HG02938 (cell line): ENCODE measurements around the gene ZFAND4.
"Not testable (repeated sequence)": the region's sequence is repeated elsewhere in the genome, so short reads cannot be mapped to it uniquely, and the experiment has no call there.

Experiments
- ATAC-seq: cut with Tn5 transposase; IDR thresholded peaks from one replicate; pipeline ENCODE4 v1.9.1; 2021; ENCODE audit warnings: mild to moderate bottlenecking, moderate library complexity; ENCODE audit not compliant: unreplicated experiment

ZFAND4 gene

GRCh38 chr10:45592432-45592831 lies 80.1 kb downstream of the ZFAND4 start:
- no peak for ATAC-seq

- ATAC-seq: no peak
These were observed 81.3 kb downstream of the ZFAND4 start for GRCh38 chr10:45591280-45591679.

- no peak for ATAC-seq
These were observed 82.7 kb downstream of the ZFAND4 start for GRCh38 chr10:45589868-45590267.

- no peak for ATAC-seq
These were observed 83.6 kb downstream of the ZFAND4 start for GRCh38 chr10:45589009-45589408.

DNA sequence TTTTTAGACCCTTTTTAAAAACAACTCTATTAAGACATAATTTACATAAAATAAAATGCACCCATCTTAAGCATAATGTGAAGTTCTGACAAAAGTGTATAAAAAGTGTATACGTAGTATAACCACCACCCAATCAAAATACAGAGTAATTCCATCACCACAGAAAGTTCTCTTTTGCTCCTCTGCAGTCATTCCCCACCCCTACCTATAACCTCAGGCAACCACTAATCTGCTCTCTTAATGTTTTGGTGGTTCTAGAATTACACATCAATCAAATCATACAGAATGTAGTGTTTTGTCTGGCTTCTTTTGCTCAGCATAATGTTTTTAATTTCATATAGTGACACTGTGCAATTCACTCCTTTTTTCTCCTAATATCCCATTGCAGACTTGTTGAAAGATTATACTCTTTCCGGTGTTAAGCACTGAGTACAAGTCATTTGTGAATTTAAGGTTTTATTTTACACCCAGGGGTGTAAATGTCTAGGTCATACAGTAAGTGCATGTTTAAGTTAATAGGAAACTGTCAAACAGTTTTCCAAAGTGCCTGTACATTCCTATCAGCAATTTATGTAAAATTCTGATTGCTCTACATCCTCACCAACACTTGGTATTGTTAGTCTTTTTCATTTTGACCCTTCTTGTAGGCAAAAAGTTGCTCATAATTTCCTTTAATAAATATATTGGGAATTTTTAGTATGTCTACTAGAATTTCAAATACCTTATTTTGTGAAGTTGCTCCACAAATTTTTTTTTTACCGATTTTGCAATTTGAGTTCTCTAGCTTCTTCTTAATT lies 86.3 kb downstream of the ZFAND4 start:
- no peak for ATAC-seq

GRCh38 chr10:45585131-45585530 lies 87.4 kb downstream of the ZFAND4 start:
- ATAC-seq: no peak

DNA sequence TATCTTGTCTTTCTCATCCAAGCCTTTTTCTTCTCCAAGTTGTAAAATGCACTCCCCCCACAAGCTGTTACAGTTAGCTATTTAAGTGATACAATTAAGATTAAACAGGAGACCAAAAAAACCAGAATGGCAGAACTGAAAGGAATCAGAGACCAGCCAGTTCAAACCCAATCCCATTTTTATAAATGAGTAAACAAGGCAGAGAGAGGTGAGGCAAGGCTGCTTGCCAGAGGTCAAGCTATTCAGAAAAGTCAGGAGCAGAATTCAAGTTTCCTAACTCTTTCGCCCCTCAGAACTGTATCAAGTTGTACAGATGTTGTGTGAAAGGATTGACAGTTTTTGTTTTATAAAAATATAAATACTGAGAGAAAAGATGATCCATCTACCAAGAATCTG lies 90.2 kb downstream of the ZFAND4 start:
- ATAC-seq: no peak

- no peak for ATAC-seq
These were observed 90.8 kb downstream of the ZFAND4 start for GRCh38 chr10:45581582-45582385.

- peak; percentile 30 for ATAC-seq
These were observed 91.4 kb downstream of the ZFAND4 start for GRCh38 chr10:45581216-45581549.

DNA sequence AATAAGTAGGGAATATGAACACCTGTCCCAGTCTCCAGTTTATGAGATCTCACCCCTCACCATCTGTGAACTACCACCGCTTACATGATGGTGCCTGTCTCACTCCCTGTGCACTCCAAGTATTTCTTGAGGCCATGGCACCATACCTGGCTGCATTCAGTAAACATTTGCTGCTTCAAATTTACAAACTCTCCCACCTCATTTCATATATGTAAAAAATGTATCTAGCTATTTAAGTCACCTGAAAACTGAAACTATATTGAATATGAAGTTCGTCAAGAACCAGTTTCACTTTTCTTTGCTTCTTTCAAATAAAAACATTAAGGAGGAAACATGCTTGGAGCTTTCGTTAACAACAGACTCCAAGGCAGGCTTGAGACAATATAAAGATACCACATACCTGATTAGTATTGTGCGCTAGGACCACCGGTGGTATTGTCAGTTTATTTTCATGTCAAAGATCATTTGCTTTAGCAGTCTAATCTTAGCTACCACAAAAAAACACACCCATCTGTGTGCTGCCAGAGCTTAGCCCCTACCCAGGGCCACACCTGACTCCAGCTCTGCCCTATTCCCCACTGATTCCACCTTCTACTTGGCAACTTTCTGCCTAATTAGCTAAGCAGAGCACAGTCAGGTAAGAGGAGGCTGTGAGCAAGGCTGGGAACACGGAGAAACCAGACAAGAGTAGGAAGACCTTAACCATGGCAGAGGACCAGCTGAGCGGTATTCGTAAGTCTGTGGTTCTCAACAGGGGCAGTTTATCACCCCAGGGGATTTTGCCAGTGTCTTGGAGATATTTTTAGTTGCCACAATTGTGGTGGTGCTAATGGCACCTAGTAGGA lies 92.0 kb downstream of the ZFAND4 start:
- ATAC-seq: peak; percentile 69

DNA sequence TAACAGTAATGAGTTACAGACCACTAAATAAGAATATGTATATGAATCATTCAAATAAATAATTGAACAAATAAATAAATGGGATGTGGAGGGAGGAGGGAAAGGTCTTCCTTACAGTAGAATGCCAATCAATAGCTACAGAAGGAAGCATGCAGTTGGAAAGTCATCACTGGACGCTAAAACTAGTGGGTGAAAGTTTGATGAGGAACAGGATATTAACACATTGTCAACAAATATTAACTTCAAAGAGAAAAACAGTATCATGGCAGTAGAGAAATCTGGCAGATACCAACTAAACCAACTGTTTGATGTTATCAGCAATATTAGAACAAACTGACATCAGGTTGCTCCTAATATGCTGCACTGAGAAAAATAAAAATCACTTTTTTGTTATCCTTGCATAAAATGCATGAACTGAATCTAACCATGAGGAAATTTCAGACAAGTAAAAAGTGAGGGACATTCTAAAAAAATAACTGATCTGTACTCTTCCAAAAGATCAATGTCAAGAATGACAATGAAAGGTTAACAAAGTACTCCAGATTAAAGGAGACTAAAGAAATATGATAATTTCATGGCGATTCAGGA lies 94.1 kb downstream of the ZFAND4 start:
- no peak for ATAC-seq

GRCh38 chr10:45575966-45576597 lies 96.5 kb downstream of the ZFAND4 start:
- ATAC-seq: no peak

DNA sequence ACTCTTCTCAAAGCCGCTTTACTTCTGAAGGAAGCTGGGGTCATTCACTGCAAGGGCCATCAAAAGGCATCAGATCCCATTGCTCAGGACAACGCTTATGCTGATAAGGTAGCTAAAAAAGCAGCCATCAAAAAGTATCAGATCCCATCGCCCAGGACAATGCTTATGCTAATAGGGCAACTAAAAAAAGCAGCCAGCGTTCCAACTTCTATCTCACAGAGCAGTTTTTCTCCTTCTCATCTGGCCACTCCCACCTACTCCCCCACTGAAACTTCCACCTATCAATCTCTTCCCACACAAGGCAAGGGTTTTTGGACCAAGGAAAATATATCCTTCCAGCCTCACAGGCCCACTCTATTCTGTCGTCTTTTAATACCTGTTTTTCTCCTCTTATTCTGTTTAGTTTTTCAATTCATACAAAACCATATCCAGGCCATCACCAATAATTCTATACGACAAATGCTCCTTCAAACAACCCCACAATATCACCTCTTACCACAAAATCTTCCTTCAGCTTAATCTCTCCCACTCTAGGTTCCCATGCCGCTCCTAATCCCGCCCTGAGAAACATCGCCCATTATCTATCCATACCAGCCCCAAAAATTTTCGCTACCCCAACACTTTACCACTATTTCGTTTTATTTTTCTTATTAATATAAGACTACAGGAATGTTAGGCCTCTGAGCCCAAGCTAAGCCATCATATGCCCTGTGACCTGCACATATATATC lies 97.4 kb downstream of the ZFAND4 start:
- not testable (repeated sequence) for ATAC-seq

- no peak for ATAC-seq
These were observed 103.1 kb downstream of the ZFAND4 start for GRCh38 chr10:45569471-45569870.

DNA sequence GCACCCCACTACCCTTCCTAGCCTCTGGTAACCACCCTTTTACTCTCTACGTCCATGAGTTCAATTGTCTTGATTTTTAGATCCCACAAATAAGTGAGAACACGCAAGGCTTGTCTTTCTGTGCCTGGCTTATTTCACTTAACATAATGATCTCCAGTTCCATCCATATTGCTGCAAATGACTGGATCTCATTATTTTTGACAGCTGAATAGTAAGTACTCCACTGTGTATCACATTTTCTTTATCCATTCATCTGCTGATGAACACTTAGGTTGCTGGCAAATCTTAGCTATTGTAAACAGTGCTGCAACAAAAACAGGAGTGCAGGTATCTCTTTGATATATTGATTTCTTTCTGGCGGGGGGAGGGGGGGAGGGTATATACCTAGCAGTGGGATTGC lies 106.2 kb downstream of the ZFAND4 start:
- no peak for ATAC-seq
